HPDE6-E6E7 (cell line): ENCODE measurements around the gene EZR.

ENCODE experiments used
- DNase-seq: peaks from one replicate; pipeline ENCODE4 v3.0.0; 2011; ENCODE audit warnings: missing footprints; ENCODE audit errors: extremely low spot score

EZR gene

GRCh38 chr6:158819213-158819976 is at the start of gene EZR:
Gene EZR (minus strand): TSS chr6:158819368. CDS start chr6:158818093, 1,275 bp downstream.
- DNase-seq = peak; percentile 79

- DNase-seq = no peak
Measured at GRCh38 chr6:158868122-158868480, 48.9 kb upstream of the EZR start.

- no peak for DNase-seq
Measured at GRCh38 chr6:158867381-158868121, 48.4 kb upstream of the EZR start.

GRCh38 chr6:158865769-158866168 is 46.6 kb upstream of the EZR start:
- no peak for DNase-seq

- no peak for DNase-seq
Measured at GRCh38 chr6:158863646-158864045, 44.5 kb upstream of the EZR start.

- DNase-seq = no peak
Measured at GRCh38 chr6:158861686-158862381, 42.7 kb upstream of the EZR start.

GRCh38 chr6:158860279-158860865 is 41.2 kb upstream of the EZR start:
- DNase-seq = no peak

- DNase-seq = no peak
Measured at GRCh38 chr6:158856261-158856660, 37.1 kb upstream of the EZR start.

GRCh38 chr6:158854214-158855101 is 35.3 kb upstream of the EZR start:
- no peak for DNase-seq

GRCh38 chr6:158853880-158854213 is 34.7 kb upstream of the EZR start:
- no peak for DNase-seq

GRCh38 chr6:158853072-158853879 is 34.1 kb upstream of the EZR start:
- DNase-seq = peak; percentile 88

GRCh38 chr6:158852312-158853071 is 33.3 kb upstream of the EZR start:
- DNase-seq = no peak

- no peak for DNase-seq
Measured at GRCh38 chr6:158850807-158851115, 31.6 kb upstream of the EZR start.

GRCh38 chr6:158849899-158850806 is 31.0 kb upstream of the EZR start:
- peak; percentile 86 for DNase-seq

- DNase-seq = no peak
Measured at GRCh38 chr6:158848490-158848895, 29.3 kb upstream of the EZR start.

GRCh38 chr6:158847786-158848185 is 28.6 kb upstream of the EZR start:
- DNase-seq = no peak

- no peak for DNase-seq
Measured at GRCh38 chr6:158847012-158847529, 27.9 kb upstream of the EZR start.
